ENCODE measurements around the gene SPTSSB. TPM values are rescaled to one million over a fixed set of nuclear protein-coding genes. Genes with fewer than 3 reads are reported as not detected.

Gene SPTSSB
- total RNA-seq, 1 donor from 2014 or later, result 0.50 TPM

GRCh38 chr3:161406594-161407555 lies 35.6 kb upstream of the SPTSSB start:
- DNase-seq (ENCODE audit: low read depth) (no peak), FAIRE-seq (no peak)
- H3K4me3 ChIP-seq (ENCODE audit: insufficient read depth, low read depth, low read length), result no peak overlapping the region
- H4K20me1 ChIP-seq (ENCODE audit: insufficient read depth, low read length), result no peaks in the 10 kb centered on the region
- H3K9me3 ChIP-seq (ENCODE audit: insufficient read depth, low read depth, low read length), result no peaks in the 10 kb centered on the region
- H3K27me3 Mint-ChIP-seq (ENCODE audit: low read depth, unreplicated experiment), result peaks cover 2% of the 10 kb centered on the region
- peaks cover 3% of the 10 kb centered on the region for H3K4me1 ChIP-seq (ENCODE audit: insufficient read depth, low read length)
- no peak overlapping the region for H3K4me3 Mint-ChIP-seq (ENCODE audit: unreplicated experiment)
- TF ChIP-seq EZH2 (IDR thresholded peaks at IDR 0.05; ENCODE audit: insufficient read depth, low read length), result no peak
- TF ChIP-seq, protein P1, sequence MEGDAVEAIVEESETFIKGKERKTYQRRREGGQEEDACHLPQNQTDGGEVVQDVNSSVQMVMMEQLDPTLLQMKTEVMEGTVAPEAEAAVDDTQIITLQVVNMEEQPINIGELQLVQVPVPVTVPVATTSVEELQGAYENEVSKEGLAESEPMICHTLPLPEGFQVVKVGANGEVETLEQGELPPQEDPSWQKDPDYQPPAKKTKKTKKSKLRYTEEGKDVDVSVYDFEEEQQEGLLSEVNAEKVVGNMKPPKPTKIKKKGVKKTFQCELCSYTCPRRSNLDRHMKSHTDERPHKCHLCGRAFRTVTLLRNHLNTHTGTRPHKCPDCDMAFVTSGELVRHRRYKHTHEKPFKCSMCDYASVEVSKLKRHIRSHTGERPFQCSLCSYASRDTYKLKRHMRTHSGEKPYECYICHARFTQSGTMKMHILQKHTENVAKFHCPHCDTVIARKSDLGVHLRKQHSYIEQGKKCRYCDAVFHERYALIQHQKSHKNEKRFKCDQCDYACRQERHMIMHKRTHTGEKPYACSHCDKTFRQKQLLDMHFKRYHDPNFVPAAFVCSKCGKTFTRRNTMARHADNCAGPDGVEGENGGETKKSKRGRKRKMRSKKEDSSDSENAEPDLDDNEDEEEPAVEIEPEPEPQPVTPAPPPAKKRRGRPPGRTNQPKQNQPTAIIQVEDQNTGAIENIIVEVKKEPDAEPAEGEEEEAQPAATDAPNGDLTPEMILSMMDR (IDR thresholded peaks at IDR 0.05; ENCODE audit: insufficient read depth, low read depth, low read length), result no peak
- no peaks in the 10 kb centered on the region for H3K4me1 Mint-ChIP-seq (ENCODE audit: low read depth, unreplicated experiment)
- H3K36me3 ChIP-seq (ENCODE audit: insufficient read depth, low read length), result no peaks in the 10 kb centered on the region
- no peak overlapping the region for H3K27ac ChIP-seq (ENCODE audit: low read depth, low read length)
- no peaks in the 10 kb centered on the region for H3K27me3 ChIP-seq (ENCODE audit: insufficient read depth, low read length)
- H3K9ac ChIP-seq (ENCODE audit: low read length), result no peak overlapping the region
- H3K4me2 ChIP-seq (ENCODE audit: low read length), result no peak overlapping the region
- H3K27ac Mint-ChIP-seq (ENCODE audit: unreplicated experiment), result no peak overlapping the region
- no peaks in the 10 kb centered on the region for H3K9me3 Mint-ChIP-seq (ENCODE audit: unreplicated experiment)
- H3K36me3 Mint-ChIP-seq (ENCODE audit: low read depth, unreplicated experiment), result no peaks in the 10 kb centered on the region
- H2AFZ ChIP-seq (ENCODE audit: low read depth, low read length), result no peak overlapping the region
- no peaks in the 10 kb centered on the region for H3K79me2 ChIP-seq (ENCODE audit: insufficient read depth, low read length)

- Histone ChIP-seq H3K9ac (ENCODE audit: low read length) (no peak overlapping the region), H2AFZ (ENCODE audit: low read depth, low read length) (no peak overlapping the region), H3K27ac (ENCODE audit: low read depth, low read length) (no peak overlapping the region), H3K4me3 (ENCODE audit: insufficient read depth, low read depth, low read length) (no peak overlapping the region), H4K20me1 (ENCODE audit: insufficient read depth, low read length) (no peaks in the 10 kb centered on the region), H3K27me3 (ENCODE audit: insufficient read depth, low read length) (no peaks in the 10 kb centered on the region), H3K36me3 (ENCODE audit: insufficient read depth, low read length) (no peaks in the 10 kb centered on the region), H3K4me1 (ENCODE audit: insufficient read depth, low read length) (peaks cover 3% of the 10 kb centered on the region), H3K4me2 (ENCODE audit: low read length) (no peak overlapping the region), H3K9me3 (ENCODE audit: insufficient read depth, low read depth, low read length) (no peaks in the 10 kb centered on the region), H3K79me2 (ENCODE audit: insufficient read depth, low read length) (no peaks in the 10 kb centered on the region)
- DNase-seq (ENCODE audit: low read depth) (no peak), FAIRE-seq (no peak)
- no peaks in the 10 kb centered on the region for H3K27me3 Mint-ChIP-seq (ENCODE audit: low read depth, unreplicated experiment)
- TF ChIP-seq, protein P1 (IDR thresholded peaks at IDR 0.05; ENCODE audit: insufficient read depth, low read depth, low read length), result no peak
- no peak for TF ChIP-seq EZH2 (IDR thresholded peaks at IDR 0.05; ENCODE audit: insufficient read depth, low read length)
- H3K4me3 Mint-ChIP-seq (ENCODE audit: unreplicated experiment), result no peak overlapping the region
- no peaks in the 10 kb centered on the region for H3K36me3 Mint-ChIP-seq (ENCODE audit: low read depth, unreplicated experiment)
- no peaks in the 10 kb centered on the region for H3K9me3 Mint-ChIP-seq (ENCODE audit: unreplicated experiment)
- no peak overlapping the region for H3K27ac Mint-ChIP-seq (ENCODE audit: unreplicated experiment)
- no peaks in the 10 kb centered on the region for H3K4me1 Mint-ChIP-seq (ENCODE audit: low read depth, unreplicated experiment)
Measured at GRCh38 chr3:161405836-161406235, 34.5 kb upstream of the SPTSSB start.

- no peaks in the 10 kb centered on the region for H3K4me1 Mint-ChIP-seq (ENCODE audit: low read depth, unreplicated experiment)
- no peaks in the 10 kb centered on the region for H3K9me3 Mint-ChIP-seq (ENCODE audit: unreplicated experiment)
- Histone ChIP-seq H3K27ac (ENCODE audit: low read depth, low read length) (no peak overlapping the region), H3K4me3 (ENCODE audit: insufficient read depth, low read depth, low read length) (no peak overlapping the region), H3K9ac (ENCODE audit: low read length) (no peak overlapping the region), H3K36me3 (ENCODE audit: insufficient read depth, low read length) (no peaks in the 10 kb centered on the region), H3K9me3 (ENCODE audit: insufficient read depth, low read depth, low read length) (no peaks in the 10 kb centered on the region), H3K79me2 (ENCODE audit: insufficient read depth, low read length) (no peaks in the 10 kb centered on the region), H3K4me1 (ENCODE audit: insufficient read depth, low read length) (peaks cover 3% of the 10 kb centered on the region), H4K20me1 (ENCODE audit: insufficient read depth, low read length) (no peaks in the 10 kb centered on the region), H2AFZ (ENCODE audit: low read depth, low read length) (no peak overlapping the region), H3K4me2 (ENCODE audit: low read length) (no peak overlapping the region), H3K27me3 (ENCODE audit: insufficient read depth, low read length) (no peaks in the 10 kb centered on the region)
- no peak overlapping the region for H3K27ac Mint-ChIP-seq (ENCODE audit: unreplicated experiment)
- FAIRE-seq (no peak), DNase-seq (ENCODE audit: low read depth) (no peak)
- H3K36me3 Mint-ChIP-seq (ENCODE audit: low read depth, unreplicated experiment), result no peaks in the 10 kb centered on the region
- H3K4me3 Mint-ChIP-seq (ENCODE audit: unreplicated experiment), result no peak overlapping the region
- no peaks in the 10 kb centered on the region for H3K27me3 Mint-ChIP-seq (ENCODE audit: low read depth, unreplicated experiment)
- TF ChIP-seq, protein P1 (IDR thresholded peaks at IDR 0.05; ENCODE audit: insufficient read depth, low read depth, low read length), result no peak
- no peak for TF ChIP-seq EZH2 (IDR thresholded peaks at IDR 0.05; ENCODE audit: insufficient read depth, low read length)
Measured at GRCh38 chr3:161405087-161405486, 33.8 kb upstream of the SPTSSB start.
